ENCODE results near the gene SORL1-AS1.

- TF ChIP-seq CTCF (IDR thresholded peaks at IDR 0.05): no peak
- TF ChIP-seq CHD2 (IDR thresholded peaks at IDR 0.05; ENCODE audit: low read length, partially characterized antibody): no peak
- no peak for TF ChIP-seq USF2 (IDR thresholded peaks at IDR 0.05; ENCODE audit: borderline replicate concordance, low read depth, low read length)
- TF ChIP-seq USF1 (IDR thresholded peaks at IDR 0.05; ENCODE audit: borderline replicate concordance, low read depth): no peak
- no peak for TF ChIP-seq TCF12 (IDR thresholded peaks at IDR 0.05)
- TF ChIP-seq EP300 (IDR thresholded peaks at IDR 0.05; ENCODE audit: borderline replicate concordance in 1 of 2, low read depth in 1 of 2, low read length in 1 of 2): no peak
- no peak for TF ChIP-seq MAX (IDR thresholded peaks at IDR 0.05; ENCODE audit: low read depth)
Measured at GRCh38 chr11:121465709-121466062, 12.9 kb upstream of the SORL1-AS1 start.

All from SK-N-SH (cell line).